Activated CD8-positive, alpha-beta T cell treated with anti-CD3 and anti-CD28 coated beads for 36 hours (primary cell): Measurements from ENCODE around the gene LRRTM4. TPM values are rescaled to one million over a fixed set of nuclear protein-coding genes. Genes with fewer than 3 reads are reported as not detected.
"Not testable (repeated sequence)": the region's sequence is repeated elsewhere in the genome, so short reads cannot be mapped to it uniquely, and the experiment has no call there.

Experiments used
- ATAC-seq: fragments of 200-7000 bp; cut with Tn5 transposase; one replicate; pipeline ENCODE4 v1.10.0; 2021; ENCODE audit warnings: mild to moderate bottlenecking, moderate library complexity
- CTCF ChIA-PET: fragments of 350-600 bp; sonication (Branson Sonifier 250); formaldehyde crosslinking; loops from one replicate; lab custom pipeline; 2021; ENCODE audit warnings: antibody characterized with exemption; lab: Charles Lee
- POLR2A ChIA-PET: fragments of 350-600 bp; sonication (Branson Sonifier 250); formaldehyde crosslinking; loops from one replicate; lab custom pipeline; 2021; ENCODE audit warnings: antibody characterized with exemption; lab: Charles Lee
- DNase-seq: peaks from one replicate; pipeline ENCODE4 v3.0.0-alpha.2; 2020
- H3K27ac Mint-ChIP-seq: one replicate; pipeline ENCODE4 v1.8.0; 2021; ENCODE audit warnings: mild to moderate bottlenecking, mixed read lengths
- H3K27me3 Mint-ChIP-seq: one replicate; pipeline ENCODE4 v1.8.0; 2021; ENCODE audit warnings: mixed read lengths
- H3K36me3 Mint-ChIP-seq: one replicate; pipeline ENCODE4 v1.8.0; 2021; ENCODE audit warnings: low read depth, mixed read lengths
- H3K4me1 Mint-ChIP-seq: one replicate; pipeline ENCODE4 v1.8.0; 2021; ENCODE audit warnings: low read depth, mixed read lengths
- H3K4me3 Mint-ChIP-seq: one replicate; pipeline ENCODE4 v1.8.0; 2021; ENCODE audit warnings: mild to moderate bottlenecking, moderate library complexity, mixed read lengths
- H3K9me3 Mint-ChIP-seq: one replicate; pipeline ENCODE4 v1.8.0; 2021; ENCODE audit warnings: mixed read lengths
- CTCF ChIP-seq: fragments of 200-600 bp; IDR thresholded peaks from one replicate; pipeline ENCODE4 v1.8.0; 2022; ENCODE audit warnings: antibody characterized with exemption, mild to moderate bottlenecking
- intact Hi-C: fragments of 100-400 bp; cut with micrococcal nuclease; formaldehyde crosslinking; loops from one replicate; pipeline ENCODE4 v1.10.0; 2022
- total RNA-seq, 2 experiments: library from RNA; stranded (reverse); gene quantifications; one replicate each; pipeline ENCODE4 v1.2.3, GENCODE V29; 2021

LRRTM4 gene
- total RNA-seq, 2 experiments from 2014 or later = not detected

GRCh38 chr2:76793647-76794334 lies 728.4 kb downstream of the LRRTM4 start:
- Mint-ChIP-seq H3K27me3 (no peaks in the 10 kb centered on the region), H3K9me3 (peaks cover 5% of the 10 kb centered on the region), H3K4me1 (no peaks in the 10 kb centered on the region), H3K4me3 (no peak overlapping the region), H3K27ac (no peak overlapping the region), H3K36me3 (no peaks in the 10 kb centered on the region)
- CTCF ChIA-PET = no interaction called here
- intact Hi-C loops = no loop called here
- ATAC-seq (no peak), DNase-seq (no peak)
- POLR2A ChIA-PET = no interaction called here
- no peak for TF ChIP-seq CTCF

- ATAC-seq, H3K27ac Mint-ChIP-seq, H3K4me1 Mint-ChIP-seq, CTCF ChIA-PET, DNase-seq, H3K36me3 Mint-ChIP-seq, H3K27me3 Mint-ChIP-seq, intact Hi-C loops, POLR2A ChIA-PET, H3K4me3 Mint-ChIP-seq: not testable (repeated sequence)
- peaks cover 11% of the 10 kb centered on the region for H3K9me3 Mint-ChIP-seq
Measured at GRCh38 chr2:76781313-76781712, 740.9 kb downstream of the LRRTM4 start.

GRCh38 chr2:76763276-76763675 lies 758.9 kb downstream of the LRRTM4 start:
- no peaks in the 10 kb centered on the region for H3K36me3 Mint-ChIP-seq
- H3K27me3 Mint-ChIP-seq = no peaks in the 10 kb centered on the region
- ChIA-PET POLR2A (no interaction called here), CTCF (no interaction called here)
- no peaks in the 10 kb centered on the region for H3K4me1 Mint-ChIP-seq
- TF ChIP-seq CTCF = no peak
- H3K27ac Mint-ChIP-seq = no peak overlapping the region
- peaks cover 2% of the 10 kb centered on the region for H3K9me3 Mint-ChIP-seq
- H3K4me3 Mint-ChIP-seq = no peak overlapping the region
- intact Hi-C loops = no loop called here
- no peak for DNase-seq
- no peak for ATAC-seq

GRCh38 chr2:76760367-76760704 lies 761.8 kb downstream of the LRRTM4 start:
- no peak for ATAC-seq
- H3K36me3 Mint-ChIP-seq = no peaks in the 10 kb centered on the region

GRCh38 chr2:76759634-76760366 lies 762.4 kb downstream of the LRRTM4 start:
- ATAC-seq = no peak
- intact Hi-C loops = no loop called here

More at GRCh38 chr2:76760367-76760704, 761.8 kb downstream of the LRRTM4 start:
- no peak for TF ChIP-seq CTCF
- CTCF ChIA-PET = no interaction called here
- Mint-ChIP-seq H3K9me3 (peaks cover 2% of the 10 kb centered on the region), H3K27ac (no peak overlapping the region), H3K4me1 (no peaks in the 10 kb centered on the region), H3K27me3 (no peaks in the 10 kb centered on the region), H3K4me3 (no peak overlapping the region)
- POLR2A ChIA-PET = no interaction called here
- intact Hi-C loops = no loop called here
- no peak for DNase-seq

More at GRCh38 chr2:76759634-76760366, 762.4 kb downstream of the LRRTM4 start:
- H3K4me3 Mint-ChIP-seq = no peak overlapping the region
- DNase-seq = no peak
- no peak overlapping the region for H3K27ac Mint-ChIP-seq
- no peak for TF ChIP-seq CTCF
- CTCF ChIA-PET = no interaction called here
- H3K9me3 Mint-ChIP-seq = peaks cover 2% of the 10 kb centered on the region
- no peaks in the 10 kb centered on the region for H3K36me3 Mint-ChIP-seq
- H3K4me1 Mint-ChIP-seq = no peaks in the 10 kb centered on the region
- H3K27me3 Mint-ChIP-seq = no peaks in the 10 kb centered on the region
- POLR2A ChIA-PET = no interaction called here
